A549 treated with DMSO at 1 μM for 4 hours (cell line): ENCODE data around the gene ITIH1. TPM values are rescaled to one million over a fixed set of nuclear protein-coding genes. Genes with fewer than 3 reads are reported as not detected.

Experiments
- total RNA-seq: library from RNA; stranded (reverse); fragments of 200-300 nt; extraction: Qiagen RNA extraction; gene quantifications from 5 replicates; pipeline ENCODE4 v1.2.3, GENCODE V29; 2022; ENCODE audit warnings: low read depth

Gene ITIH1
- not detected in 5 replicates for total RNA-seq

GRCh38 chr3:52777127-52777958 lies at the start of gene ITIH1:
TSS of gene ITIH1 (plus strand) at chr3:52777599. CDS start at chr3:52777616, 17 bp downstream.

GRCh38 chr3:52770496-52771333 lies 6.7 kb upstream of the ITIH1 start, which contains the start of gene NEK4:
TSS of gene NEK4 (minus strand) at chr3:52770940. CDS start at chr3:52770746, 194 bp downstream.

GRCh38 chr3:52794612-52795099 lies 17.3 kb downstream of the ITIH1 start, which contains the start of gene ITIH3:
TSS of gene ITIH3 (plus strand) at chr3:52794796. CDS start at chr3:52794804, 8 bp downstream.

GRCh38 chr3:52830535-52831258 lies 53.3 kb downstream of the ITIH1 start, which contains the start of gene ITIH4:
TSS of gene ITIH4 (minus strand) at chr3:52830672. CDS start at chr3:52830642, 30 bp downstream.

GRCh38 chr3:52834871-52835501 lies 57.6 kb downstream of the ITIH1 start, which contains the start of gene MUSTN1:
TSS of gene MUSTN1 (minus strand) at chr3:52835019. CDS start at chr3:52834948, 71 bp downstream.

Other genes starting within 250 kb of the ITIH1 start
- 90.1 to 108 TPM (median 96.0 TPM) in 5 replicates for gene NT5DC2, start 243.7 kb upstream of the ITIH1 start, total RNA-seq
- gene UQCC5, start 241.0 kb upstream of the ITIH1 start, total RNA-seq: 52.0 to 85.4 TPM (median 56.0 TPM) in 5 replicates
- 12.6 to 20.0 TPM (median 18.3 TPM) in 5 replicates for gene PBRM1, start 91.7 kb upstream of the ITIH1 start, total RNA-seq
- gene GNL3, start 91.6 kb upstream of the ITIH1 start, total RNA-seq: 99.4 to 152 TPM (median 112 TPM) in 5 replicates
- 33.1 to 41.7 TPM (median 37.2 TPM) in 5 replicates for gene GLT8D1, start 71.8 kb upstream of the ITIH1 start, total RNA-seq
- gene SPCS1, start 71.5 kb upstream of the ITIH1 start, total RNA-seq: 142 to 172 TPM (median 166 TPM) in 5 replicates
- 12.3 to 15.7 TPM (median 15.0 TPM) in 5 replicates for gene NEK4, start 6.7 kb upstream of the ITIH1 start, total RNA-seq
- gene ITIH3, start 17.2 kb downstream of the ITIH1 start, total RNA-seq: 0.08 TPM in 1 of 5 replicates, not detected in the others
- gene ITIH4, start 53.1 kb downstream of the ITIH1 start, total RNA-seq: 0.38 to 1.6 TPM (median 0.84 TPM) in 5 replicates
- not detected in 5 replicates for gene MUSTN1, start 57.4 kb downstream of the ITIH1 start, total RNA-seq
- 8.5 to 10.0 TPM (median 9.4 TPM) in 5 replicates for gene STIMATE, start 119.9 kb downstream of the ITIH1 start, total RNA-seq